HepG2 (cell line): ENCODE results near the gene ZNF146. TPM values are rescaled to one million over a fixed set of nuclear protein-coding genes. Genes with fewer than 3 reads are reported as not detected.

Experiments
- ATF1 ChIP-seq: IDR thresholded peaks from 2 replicates; pipeline ENCODE4 v1.6.1; 2016; ENCODE audit warnings: mild to moderate bottlenecking, control low read depth
- CBX2 ChIP-seq, 2 experiments: fragments of 200-600 bp in 1 of 2; sonication (generic); formaldehyde crosslinking in 1 of 2; IDR thresholded peaks; 2 replicates each; pipeline versions ENCODE4 v1.7.0 to v1.8.1; 2018 to 2022; ENCODE audit warnings: low read depth in 2 of 2, low read length in 1 of 2, mild to moderate bottlenecking in 1 of 2, missing genetic modification reagents in 1 of 2
- DNMT1 ChIP-seq: sonication (generic); formaldehyde crosslinking; IDR thresholded peaks from 2 replicates; pipeline ENCODE4 v1.5.1; 2020; ENCODE audit warnings: mild to moderate bottlenecking, missing genetic modification reagents
- NFYB ChIP-seq: sonication (generic); formaldehyde crosslinking; IDR thresholded peaks from 2 replicates; pipeline ENCODE4 v1.4.0; 2020; ENCODE audit warnings: missing genetic modification reagents
- NR2C2 ChIP-seq: sonication (generic); formaldehyde crosslinking; IDR thresholded peaks from 2 replicates; pipeline ENCODE4 v1.4.0; 2020; ENCODE audit warnings: missing genetic modification reagents, mild to moderate bottlenecking, moderate library complexity, borderline replicate concordance
- PCBP2 ChIP-seq: fragments of 200-400 bp; formaldehyde crosslinking; optimal IDR thresholded peaks from 2 replicates; pipeline ENCODE3; 2018; ENCODE audit warnings: low read length, low read depth; ENCODE audit not compliant: poor library complexity, severe bottlenecking
- POGZ ChIP-seq: sonication (generic); formaldehyde crosslinking; IDR thresholded peaks from 2 replicates; pipeline ENCODE4 v1.4.0; 2020; ENCODE audit warnings: mild to moderate bottlenecking, missing genetic modification reagents
- RBFOX2 ChIP-seq: fragments of 200-400 bp; formaldehyde crosslinking; IDR thresholded peaks from 2 replicates; pipeline ENCODE4 v1.6.1; 2017; ENCODE audit warnings: low read depth, mild to moderate bottlenecking, low read length
- ZC3H13 ChIP-seq: sonication (generic); formaldehyde crosslinking; IDR thresholded peaks from 2 replicates; pipeline ENCODE4 v1.8.1; 2023; ENCODE audit warnings: mild to moderate bottlenecking, missing genetic modification reagents, moderate library complexity
- ZEB1 ChIP-seq: IDR thresholded peaks from 2 replicates; pipeline ENCODE4 v1.6.1; 2012; ENCODE audit warnings: mild to moderate bottlenecking, low read depth, inconsistent platforms; ENCODE audit not compliant: insufficient replicate concordance
- ZFP90 ChIP-seq: sonication (generic); formaldehyde crosslinking; IDR thresholded peaks from 2 replicates; pipeline ENCODE4 v1.8.0; 2022; ENCODE audit warnings: missing genetic modification reagents, mild to moderate bottlenecking, inconsistent platforms, borderline replicate concordance
- ZMAT3 ChIP-seq: sonication (generic); formaldehyde crosslinking; conservative IDR thresholded peaks from 2 replicates; pipeline ENCODE4 v1.7.0; 2021; ENCODE audit warnings: missing genetic modification reagents
- ZMYM2 ChIP-seq: sonication (generic); formaldehyde crosslinking; IDR thresholded peaks from 2 replicates; pipeline ENCODE4 v1.8.0; 2022; ENCODE audit warnings: mild to moderate bottlenecking, missing genetic modification reagents
- ZNF335 ChIP-seq: sonication (generic); formaldehyde crosslinking; IDR thresholded peaks from 2 replicates; pipeline ENCODE4 v1.4.0; 2020; ENCODE audit warnings: missing genetic modification reagents
- polyA plus RNA-seq, 8 experiments: library from polyadenylated mRNA; depleted of rRNA in 3 of 8; stranded (reverse) in 7 of 8; unstranded in 1 of 8; fragments of >200 nt; fragmentation: Illumina TruSeq in 4 of 8; extraction: Trizol in 4 of 8; gene quantifications; 2 replicates each; pipeline versions ENCODE4 v1.2.1 to v1.2.3, GENCODE V29; 2011 to 2016; ENCODE audit warnings: low read depth in 4 of 8, missing spikeins in 1 of 8, mixed read lengths in 1 of 8; ENCODE audit not compliant: insufficient read depth in 1 of 8
- total RNA-seq, 5 experiments: library from RNA; depleted of rRNA; stranded (reverse); fragments of >200 nt; fragmentation: Illumina TruSeq; extraction: Trizol; gene quantifications; 2 replicates each; pipeline ENCODE4 v1.2.3, GENCODE V29; 2016; ENCODE audit warnings: low read depth in 1 of 5
- TF ChIP-seq, protein P1 (sequence below): sonication (generic); formaldehyde crosslinking; IDR thresholded peaks from 2 replicates; pipeline ENCODE4 v1.5.1; 2020; ENCODE audit warnings: mild to moderate bottlenecking, missing genetic modification reagents, borderline replicate concordance
- TF ChIP-seq, protein P2 (sequence below): sonication (generic); formaldehyde crosslinking; IDR thresholded peaks from 2 replicates; pipeline ENCODE4 v1.4.0; 2020; ENCODE audit warnings: missing genetic modification reagents; ENCODE audit errors: not compliant biosample characterization
- TF ChIP-seq, protein P3 (sequence below), 2 experiments: sonication (generic) in 1 of 2; formaldehyde crosslinking in 1 of 2; IDR thresholded peaks; 2 replicates each; pipeline versions ENCODE4 v1.4.0 to v1.6.1; 2018 to 2020; ENCODE audit warnings: missing genetic modification reagents in 2 of 2, borderline replicate concordance in 1 of 2, low read depth in 1 of 2, mild to moderate bottlenecking in 1 of 2, missing biosample characterization in 1 of 2
- TF ChIP-seq, protein P4 (sequence below): sonication (generic); formaldehyde crosslinking; IDR thresholded peaks from 2 replicates; pipeline ENCODE4 v1.4.0; 2020; ENCODE audit warnings: missing genetic modification reagents

ZNF146 gene
- total and polyA plus RNA-seq, 2 of the 13 experiments (the other 11 are each of a cell fraction or from before 2014, with no cell fraction given) = 28.4 to 52.7 TPM

DNA sequence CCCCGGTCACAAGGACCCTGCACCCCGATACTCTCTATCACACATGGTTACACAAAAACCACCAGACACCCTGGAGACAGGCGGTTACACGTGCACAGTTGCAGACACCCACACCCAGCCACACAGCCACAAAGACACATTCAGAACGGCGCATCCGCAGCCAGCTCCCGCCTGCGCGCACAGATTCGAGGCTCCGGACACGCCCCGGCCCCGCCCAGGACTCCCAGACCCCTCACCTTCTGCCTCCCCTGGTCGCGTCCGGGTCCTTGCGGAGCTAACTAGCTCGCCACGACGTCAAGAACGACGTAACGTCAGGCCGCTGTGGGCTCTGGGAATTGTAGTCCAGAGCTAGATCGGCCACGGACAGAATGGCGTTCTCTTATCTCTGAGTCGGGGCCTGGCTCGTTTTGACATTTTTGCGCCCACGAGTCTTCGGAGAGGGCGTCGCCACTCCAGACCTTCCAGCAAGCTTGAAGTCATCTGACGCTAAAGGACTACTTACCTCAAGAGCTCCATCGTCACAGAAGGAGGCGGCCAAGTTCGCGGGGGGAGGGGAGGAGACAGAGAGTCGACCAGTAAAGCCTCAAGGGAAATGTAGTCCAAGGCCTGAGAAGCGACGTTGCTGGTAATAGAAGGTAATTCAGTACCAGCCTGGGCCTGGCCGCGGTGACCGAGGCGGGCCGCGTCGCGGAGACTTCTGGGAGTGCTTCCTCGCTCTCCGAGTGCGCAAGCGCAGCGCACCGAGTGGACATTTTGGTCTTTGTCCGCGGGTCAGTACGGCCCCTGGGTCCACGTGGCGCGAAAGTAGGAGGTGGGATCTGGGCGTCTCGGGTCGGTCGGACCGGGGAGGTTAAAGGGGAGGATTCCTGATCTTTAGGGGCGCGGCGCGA lies at the start of gene ZNF146, which contains the start of gene ZNF565 (continued):
- TF ChIP-seq ZMYM2 (CRISPR knock-in tag) (no peak), ZNF335 (CRISPR knock-in tag) (peak; percentile 95), NR2C2 (peak; percentile 92), NFYB (CRISPR knock-in tag) (peak; percentile 45), CBX2 (IDR thresholded peaks at IDR 0.05; ENCODE audit: low read depth, low read length) (no peak), CBX2 (CRISPR knock-in tag; IDR thresholded peaks at IDR 0.05; ENCODE audit: low read depth) (no peak), ATF1 (CRISPR knock-in tag) (peak; percentile 96), RBFOX2 (peak; percentile 92), DNMT1 (CRISPR knock-in tag) (no peak), PCBP2 (no peak), ZEB1 (no peak), ZMAT3 (peak; percentile 72; the same call in 1 of the 2 replicates), POGZ (CRISPR knock-in tag) (peak; percentile 74), ZFP90 (CRISPR knock-in tag) (peak; percentile 39; the same call in 1 of the 2 replicates), ZC3H13 (CRISPR knock-in tag) (0 out of 2 replicates have a peak, but pooled peaks have one; percentile 63)
- TF ChIP-seq, protein P1, sequence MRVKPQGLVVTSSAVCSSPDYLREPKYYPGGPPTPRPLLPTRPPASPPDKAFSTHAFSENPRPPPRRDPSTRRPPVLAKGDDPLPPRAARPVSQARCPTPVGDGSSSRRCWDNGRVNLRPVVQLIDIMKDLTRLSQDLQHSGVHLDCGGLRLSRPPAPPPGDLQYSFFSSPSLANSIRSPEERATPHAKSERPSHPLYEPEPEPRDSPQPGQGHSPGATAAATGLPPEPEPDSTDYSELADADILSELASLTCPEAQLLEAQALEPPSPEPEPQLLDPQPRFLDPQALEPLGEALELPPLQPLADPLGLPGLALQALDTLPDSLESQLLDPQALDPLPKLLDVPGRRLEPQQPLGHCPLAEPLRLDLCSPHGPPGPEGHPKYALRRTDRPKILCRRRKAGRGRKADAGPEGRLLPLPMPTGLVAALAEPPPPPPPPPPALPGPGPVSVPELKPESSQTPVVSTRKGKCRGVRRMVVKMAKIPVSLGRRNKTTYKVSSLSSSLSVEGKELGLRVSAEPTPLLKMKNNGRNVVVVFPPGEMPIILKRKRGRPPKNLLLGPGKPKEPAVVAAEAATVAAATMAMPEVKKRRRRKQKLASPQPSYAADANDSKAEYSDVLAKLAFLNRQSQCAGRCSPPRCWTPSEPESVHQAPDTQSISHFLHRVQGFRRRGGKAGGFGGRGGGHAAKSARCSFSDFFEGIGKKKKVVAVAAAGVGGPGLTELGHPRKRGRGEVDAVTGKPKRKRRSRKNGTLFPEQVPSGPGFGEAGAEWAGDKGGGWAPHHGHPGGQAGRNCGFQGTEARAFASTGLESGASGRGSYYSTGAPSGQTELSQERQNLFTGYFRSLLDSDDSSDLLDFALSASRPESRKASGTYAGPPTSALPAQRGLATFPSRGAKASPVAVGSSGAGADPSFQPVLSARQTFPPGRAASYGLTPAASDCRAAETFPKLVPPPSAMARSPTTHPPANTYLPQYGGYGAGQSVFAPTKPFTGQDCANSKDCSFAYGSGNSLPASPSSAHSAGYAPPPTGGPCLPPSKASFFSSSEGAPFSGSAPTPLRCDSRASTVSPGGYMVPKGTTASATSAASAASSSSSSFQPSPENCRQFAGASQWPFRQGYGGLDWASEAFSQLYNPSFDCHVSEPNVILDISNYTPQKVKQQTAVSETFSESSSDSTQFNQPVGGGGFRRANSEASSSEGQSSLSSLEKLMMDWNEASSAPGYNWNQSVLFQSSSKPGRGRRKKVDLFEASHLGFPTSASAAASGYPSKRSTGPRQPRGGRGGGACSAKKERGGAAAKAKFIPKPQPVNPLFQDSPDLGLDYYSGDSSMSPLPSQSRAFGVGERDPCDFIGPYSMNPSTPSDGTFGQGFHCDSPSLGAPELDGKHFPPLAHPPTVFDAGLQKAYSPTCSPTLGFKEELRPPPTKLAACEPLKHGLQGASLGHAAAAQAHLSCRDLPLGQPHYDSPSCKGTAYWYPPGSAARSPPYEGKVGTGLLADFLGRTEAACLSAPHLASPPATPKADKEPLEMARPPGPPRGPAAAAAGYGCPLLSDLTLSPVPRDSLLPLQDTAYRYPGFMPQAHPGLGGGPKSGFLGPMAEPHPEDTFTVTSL (CRISPR knock-in tag) = 0 out of 2 replicates have a peak, but pooled peaks have one; percentile 29
- TF ChIP-seq, protein P2, sequence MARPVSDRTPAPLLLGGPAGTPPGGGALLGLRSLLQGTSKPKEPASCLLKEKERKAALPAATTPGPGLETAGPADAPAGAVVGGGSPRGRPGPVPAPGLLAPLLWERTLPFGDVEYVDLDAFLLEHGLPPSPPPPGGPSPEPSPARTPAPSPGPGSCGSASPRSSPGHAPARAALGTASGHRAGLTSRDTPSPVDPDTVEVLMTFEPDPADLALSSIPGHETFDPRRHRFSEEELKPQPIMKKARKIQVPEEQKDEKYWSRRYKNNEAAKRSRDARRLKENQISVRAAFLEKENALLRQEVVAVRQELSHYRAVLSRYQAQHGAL (CRISPR knock-in tag) = peak; percentile 29
- TF ChIP-seq, protein P3, sequence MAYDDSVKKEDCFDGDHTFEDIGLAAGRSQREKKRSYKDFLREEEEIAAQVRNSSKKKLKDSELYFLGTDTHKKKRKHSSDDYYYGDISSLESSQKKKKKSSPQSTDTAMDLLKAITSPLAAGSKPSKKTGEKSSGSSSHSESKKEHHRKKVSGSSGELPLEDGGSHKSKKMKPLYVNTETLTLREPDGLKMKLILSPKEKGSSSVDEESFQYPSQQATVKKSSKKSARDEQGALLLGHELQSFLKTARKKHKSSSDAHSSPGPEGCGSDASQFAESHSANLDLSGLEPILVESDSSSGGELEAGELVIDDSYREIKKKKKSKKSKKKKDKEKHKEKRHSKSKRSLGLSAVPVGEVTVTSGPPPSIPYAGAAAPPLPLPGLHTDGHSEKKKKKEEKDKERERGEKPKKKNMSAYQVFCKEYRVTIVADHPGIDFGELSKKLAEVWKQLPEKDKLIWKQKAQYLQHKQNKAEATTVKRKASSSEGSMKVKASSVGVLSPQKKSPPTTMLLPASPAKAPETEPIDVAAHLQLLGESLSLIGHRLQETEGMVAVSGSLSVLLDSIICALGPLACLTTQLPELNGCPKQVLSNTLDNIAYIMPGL (CRISPR knock-in tag; IDR thresholded peaks at IDR 0.05; ENCODE audit: borderline replicate concordance in 1 of 2, low read depth in 1 of 2) = peak in 1 of 2 experiments; percentile 50; a peak in 1 of 4 replicates
- TF ChIP-seq, protein P4, sequence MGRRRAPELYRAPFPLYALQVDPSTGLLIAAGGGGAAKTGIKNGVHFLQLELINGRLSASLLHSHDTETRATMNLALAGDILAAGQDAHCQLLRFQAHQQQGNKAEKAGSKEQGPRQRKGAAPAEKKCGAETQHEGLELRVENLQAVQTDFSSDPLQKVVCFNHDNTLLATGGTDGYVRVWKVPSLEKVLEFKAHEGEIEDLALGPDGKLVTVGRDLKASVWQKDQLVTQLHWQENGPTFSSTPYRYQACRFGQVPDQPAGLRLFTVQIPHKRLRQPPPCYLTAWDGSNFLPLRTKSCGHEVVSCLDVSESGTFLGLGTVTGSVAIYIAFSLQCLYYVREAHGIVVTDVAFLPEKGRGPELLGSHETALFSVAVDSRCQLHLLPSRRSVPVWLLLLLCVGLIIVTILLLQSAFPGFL (CRISPR knock-in tag) = no peak
